ENCODE data around the gene LDHB. TPM values are rescaled to one million over a fixed set of nuclear protein-coding genes. Genes with fewer than 3 reads are reported as not detected.

The LDHB gene
- total and polyA plus RNA-seq, 10 of the 15 experiments (the other 5 are each of a cell fraction or from before 2014, with no cell fraction given) = 800 to 3,692 (median 1,366) TPM

- RAD21 ChIA-PET (ENCODE audit: unreplicated experiment) = interaction anchor here (2.2 to 3.2 kb wide), 3 partner anchors 13 to 322 kb away, joined by 8 to 37 read pairs (median 30); no protein-coding TSS in a partner anchor
- no peak overlapping the region for H3K4me3 ChIP-seq
- TF ChIP-seq HDAC2 (IDR thresholded peaks at IDR 0.05) = no peak
- no peak for TF ChIP-seq POLR2AphosphoS5 (IDR thresholded peaks at IDR 0.05; ENCODE audit: low read length)
- TF ChIP-seq PBX3 (IDR thresholded peaks at IDR 0.05; ENCODE audit: insufficient replicate concordance, low read depth, low read length) = no peak
- no peak for TF ChIP-seq TAF1 (IDR thresholded peaks at IDR 0.05; ENCODE audit: borderline replicate concordance, low read depth, low read length)
- TF ChIP-seq MYB (IDR thresholded peaks at IDR 0.05; ENCODE audit: borderline replicate concordance, low read depth, low read length) = no peak
- no peak for TF ChIP-seq NFYA (IDR thresholded peaks at IDR 0.05; ENCODE audit: borderline replicate concordance, low read depth, low read length)
- no peak for TF ChIP-seq STAT3 (IDR thresholded peaks at IDR 0.05; ENCODE audit: low read depth, low read length)
- no peak for TF ChIP-seq RELB (IDR thresholded peaks at IDR 0.05; ENCODE audit: low read depth)
- TF ChIP-seq CREB1 (IDR thresholded peaks at IDR 0.05; ENCODE audit: low read depth) = no peak
- no peak for TF ChIP-seq RCOR1 (conservative IDR thresholded peaks at IDR 0.05; ENCODE audit: low read depth, low read length)
- no peak for TF ChIP-seq TARDBP (IDR thresholded peaks at IDR 0.05; ENCODE audit: borderline replicate concordance)
- no peak overlapping the region for H2AFZ ChIP-seq (ENCODE audit: control insufficient read depth, low read depth, low read length)
- BruUV-seq (replicated peaks) = no TSS peak
- no peak for FAIRE-seq
- DNase-seq (ENCODE audit: low read depth, low spot score) = no peak
- intact Hi-C loops (cut with micrococcal nuclease; ENCODE audit: unreplicated experiment) (loop anchor here (5.0 kb wide), 1 partner anchor 766 kb away; no protein-coding TSS in a partner anchor), in situ Hi-C loops (cut with MboI) (loop anchor here (5.0 to 10.0 kb wide), 2 partner anchors 321 to 748 kb away; no protein-coding TSS in a partner anchor)
- no peaks in the 10 kb centered on the region for H3K27me3 ChIP-seq (replicated peaks in 1 of 2; ENCODE audit: control insufficient read depth in 2 of 2, insufficient read depth in 2 of 2, low read length in 1 of 2)
- no peaks in the 10 kb centered on the region for H3K36me3 ChIP-seq (ENCODE audit: control insufficient read depth in 2 of 2, insufficient read depth in 2 of 2, low read length in 1 of 2)
- no peak overlapping the region for H3K9ac ChIP-seq (ENCODE audit: control insufficient read depth, insufficient read depth, low read length)
- CTCF ChIA-PET = interaction anchor here (0.8 to 5.4 kb wide), 11 partner anchors 11 to 760 kb away, joined by 3 to 56 read pairs (median 6); no protein-coding TSS in a partner anchor
- no peak overlapping the region for H3K27ac ChIP-seq (ENCODE audit: control insufficient read depth, insufficient read depth)
- SMC1A ChIA-PET (ENCODE audit: uncharacterized antibody, unreplicated experiment) = interaction anchor here (1.1 to 5.1 kb wide), 5 partner anchors 293 to 761 kb away, joined by 4 to 41 read pairs (median 6); no protein-coding TSS in a partner anchor
- H3K79me2 ChIP-seq (ENCODE audit: control insufficient read depth, insufficient read depth, low read length) = no peaks in the 10 kb centered on the region
- H3K4me2 ChIP-seq (ENCODE audit: control insufficient read depth, insufficient read depth) = no peak overlapping the region
- no peaks in the 10 kb centered on the region for H3K4me1 ChIP-seq (ENCODE audit: control insufficient read depth, insufficient read depth, low read length)
- no peak for ATAC-seq
- no peaks in the 10 kb centered on the region for H3K9me3 ChIP-seq (replicated peaks; ENCODE audit: control insufficient read depth, insufficient read depth, low read length)
- no peaks in the 10 kb centered on the region for H4K20me1 ChIP-seq (ENCODE audit: control insufficient read depth, insufficient read depth)
- POLR2A ChIA-PET = no interaction called here
Observed at GRCh38 chr12:21696625-21697024, 39.0 kb upstream of the LDHB start.
